CD4-positive, alpha-beta T cell (primary cell): Measurements from ENCODE around the gene A3GALT2. TPM values are rescaled to one million over a fixed set of nuclear protein-coding genes. Genes with fewer than 3 reads are reported as not detected.

Experiments used
- ATAC-seq: fragments of 200-7000 bp; cut with Tn5 transposase; one replicate; pipeline ENCODE4 v1.10.0; 2022; ENCODE audit warnings: mild to moderate bottlenecking; ENCODE audit not compliant: poor library complexity
- CTCF ChIA-PET: fragments of 350-600 bp; sonication (Branson Sonifier 250); formaldehyde crosslinking; loops from one replicate; lab custom pipeline; 2021; ENCODE audit warnings: antibody characterized with exemption, inconsistent platforms; lab: Charles Lee
- POLR2A ChIA-PET: fragments of 350-600 bp; sonication (Branson Sonifier 250); formaldehyde crosslinking; loops from one replicate; lab custom pipeline; 2021; ENCODE audit warnings: antibody characterized with exemption, inconsistent platforms; lab: Charles Lee
- DNase-seq, 14 experiments: peaks; one replicate each; pipeline ENCODE4 v3.0.0-alpha.2; 2013 to 2020; ENCODE audit warnings: mixed read lengths in 2 of 14
- H3K27ac ChIP-seq, 2 donors: one replicate each; pipeline versions ENCODE4 v1.5.1 to v1.7.0; 2013; ENCODE audit warnings: low read length in 2 of 2, low read depth in 1 of 2, mild to moderate bottlenecking in 1 of 2
- H3K27me3 ChIP-seq, 2 experiments: 1 replicate in 1 of 2; 2 replicates in 1 of 2; pipeline versions ENCODE4 v1.6.1 to v1.7.0; 2013; ENCODE audit warnings: low read length in 2 of 2, control low read depth in 1 of 2, mild to moderate bottlenecking in 1 of 2, moderate library complexity in 1 of 2; ENCODE audit not compliant: insufficient read depth in 2 of 2, control insufficient read depth in 1 of 2
- H3K36me3 ChIP-seq: one replicate; pipeline ENCODE4 v1.6.1; 2013; ENCODE audit warnings: low read length, control low read depth; ENCODE audit not compliant: insufficient read depth
- H3K4me1 ChIP-seq: one replicate; pipeline ENCODE4 v1.6.1; 2013; ENCODE audit warnings: low read length, control low read depth; ENCODE audit not compliant: insufficient read depth
- H3K4me3 ChIP-seq: one replicate; pipeline ENCODE4 v1.5.1; 2013; ENCODE audit warnings: mild to moderate bottlenecking, low read length, moderate library complexity
- H3K9me3 ChIP-seq, 2 experiments: 1 replicate in 1 of 2; 2 replicates in 1 of 2; pipeline versions ENCODE4 v1.6.1 to v1.7.0; 2013; ENCODE audit warnings: low read length in 2 of 2, mild to moderate bottlenecking in 2 of 2, control low read depth in 1 of 2, moderate library complexity in 1 of 2; ENCODE audit not compliant: control insufficient read depth in 1 of 2, insufficient read depth in 1 of 2
- H3K27ac Mint-ChIP-seq: one replicate; pipeline ENCODE4 v1.8.0; 2020; ENCODE audit warnings: mixed read lengths
- H3K27me3 Mint-ChIP-seq: one replicate; pipeline ENCODE4 v1.8.0; 2021; ENCODE audit warnings: mixed read lengths
- H3K36me3 Mint-ChIP-seq: one replicate; pipeline ENCODE4 v1.8.0; 2021; ENCODE audit warnings: low read depth, mixed read lengths
- H3K4me1 Mint-ChIP-seq: one replicate; pipeline ENCODE4 v1.8.0; 2021; ENCODE audit warnings: low read depth, mixed read lengths
- H3K4me3 Mint-ChIP-seq: one replicate; pipeline ENCODE4 v1.8.0; 2020; ENCODE audit warnings: mild to moderate bottlenecking, mixed read lengths
- H3K9me3 Mint-ChIP-seq: one replicate; pipeline ENCODE4 v1.8.0; 2020; ENCODE audit warnings: mixed read lengths
- intact Hi-C, 2 experiments: fragments of 100-400 bp; cut with DNase I in 1 of 2; cut with micrococcal nuclease in 1 of 2; formaldehyde crosslinking; loops; one replicate each; pipeline versions ENCODE4 v1.15.1 to v1.9.0; 2023 to 2025; cut with DNase I, micrococcal nuclease
- total RNA-seq, 174 experiments: library from RNA in 2 of 174; stranded (reverse) in 2 of 174; gene quantifications; one replicate each; pipeline ENCODE4 v1.2.3 and lab custom pipeline; 2021 to 2026
- TF ChIP-seq, protein P1 (sequence below): fragments of 200-600 bp; IDR thresholded peaks from one replicate; pipeline ENCODE4 v1.8.0; 2022; ENCODE audit warnings: antibody characterized with exemption, mild to moderate bottlenecking

The A3GALT2 gene
- total RNA-seq, 2 experiments from 2014 or later: not detected

DNA sequence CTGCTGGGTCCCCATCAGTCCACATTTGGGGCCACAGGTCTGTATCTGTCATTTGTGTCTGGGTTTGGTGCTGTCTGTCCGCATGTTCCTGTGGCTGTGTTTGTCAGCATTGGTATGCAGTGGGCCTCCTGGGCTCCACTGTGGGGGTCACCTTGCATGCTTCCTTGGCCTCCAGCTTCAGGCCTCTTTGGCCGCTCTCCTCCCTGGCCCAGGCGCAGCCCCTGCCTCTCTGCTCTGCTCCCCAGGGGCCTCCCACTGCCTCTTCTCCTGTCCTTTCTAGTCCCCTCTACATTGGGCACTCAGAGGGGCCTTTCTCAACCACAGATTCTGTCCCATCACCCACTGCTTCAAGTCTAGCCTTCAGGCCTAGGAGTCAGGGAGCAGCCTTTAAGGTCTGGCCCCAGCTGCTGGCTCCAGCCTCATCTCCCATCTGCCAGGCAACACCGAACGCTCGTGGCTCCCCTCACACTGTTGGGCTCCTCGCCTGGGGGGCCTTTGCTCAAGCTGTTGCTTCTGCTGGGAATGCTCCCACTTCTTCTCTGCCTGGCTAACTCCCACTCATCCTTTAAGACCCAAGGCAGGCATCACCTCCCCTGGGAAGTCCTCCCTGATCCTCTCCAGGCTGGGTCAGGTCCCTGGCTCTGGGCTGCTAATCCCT is 50.0 kb downstream of the A3GALT2 start:
- H3K27ac Mint-ChIP-seq: no peak overlapping the region
- no peak overlapping the region for H3K4me3 ChIP-seq
- no peaks in the 10 kb centered on the region for H3K27me3 ChIP-seq
- H3K4me3 Mint-ChIP-seq: no peak overlapping the region
- POLR2A ChIA-PET: no interaction called here
- H3K36me3 Mint-ChIP-seq: peaks cover 40% of the 10 kb centered on the region
- ATAC-seq (no peak), DNase-seq (no peak)
- H3K27ac ChIP-seq: no peak overlapping the region
- peaks cover 28% of the 10 kb centered on the region for H3K4me1 ChIP-seq
- TF ChIP-seq, protein P1, sequence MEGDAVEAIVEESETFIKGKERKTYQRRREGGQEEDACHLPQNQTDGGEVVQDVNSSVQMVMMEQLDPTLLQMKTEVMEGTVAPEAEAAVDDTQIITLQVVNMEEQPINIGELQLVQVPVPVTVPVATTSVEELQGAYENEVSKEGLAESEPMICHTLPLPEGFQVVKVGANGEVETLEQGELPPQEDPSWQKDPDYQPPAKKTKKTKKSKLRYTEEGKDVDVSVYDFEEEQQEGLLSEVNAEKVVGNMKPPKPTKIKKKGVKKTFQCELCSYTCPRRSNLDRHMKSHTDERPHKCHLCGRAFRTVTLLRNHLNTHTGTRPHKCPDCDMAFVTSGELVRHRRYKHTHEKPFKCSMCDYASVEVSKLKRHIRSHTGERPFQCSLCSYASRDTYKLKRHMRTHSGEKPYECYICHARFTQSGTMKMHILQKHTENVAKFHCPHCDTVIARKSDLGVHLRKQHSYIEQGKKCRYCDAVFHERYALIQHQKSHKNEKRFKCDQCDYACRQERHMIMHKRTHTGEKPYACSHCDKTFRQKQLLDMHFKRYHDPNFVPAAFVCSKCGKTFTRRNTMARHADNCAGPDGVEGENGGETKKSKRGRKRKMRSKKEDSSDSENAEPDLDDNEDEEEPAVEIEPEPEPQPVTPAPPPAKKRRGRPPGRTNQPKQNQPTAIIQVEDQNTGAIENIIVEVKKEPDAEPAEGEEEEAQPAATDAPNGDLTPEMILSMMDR: no peak
- CTCF ChIA-PET: interaction anchor here (1.4 kb wide), 2 partner anchors 11 to 25 kb away, joined by 3 read pairs; no protein-coding TSS in a partner anchor
- intact Hi-C loops: no loop called here
- H3K9me3 ChIP-seq: no peaks in the 10 kb centered on the region
- peaks cover 51% of the 10 kb centered on the region for H3K4me1 Mint-ChIP-seq
- H3K9me3 Mint-ChIP-seq: no peaks in the 10 kb centered on the region
- peaks cover 16% of the 10 kb centered on the region for H3K36me3 ChIP-seq
- H3K27me3 Mint-ChIP-seq: no peaks in the 10 kb centered on the region

DNA sequence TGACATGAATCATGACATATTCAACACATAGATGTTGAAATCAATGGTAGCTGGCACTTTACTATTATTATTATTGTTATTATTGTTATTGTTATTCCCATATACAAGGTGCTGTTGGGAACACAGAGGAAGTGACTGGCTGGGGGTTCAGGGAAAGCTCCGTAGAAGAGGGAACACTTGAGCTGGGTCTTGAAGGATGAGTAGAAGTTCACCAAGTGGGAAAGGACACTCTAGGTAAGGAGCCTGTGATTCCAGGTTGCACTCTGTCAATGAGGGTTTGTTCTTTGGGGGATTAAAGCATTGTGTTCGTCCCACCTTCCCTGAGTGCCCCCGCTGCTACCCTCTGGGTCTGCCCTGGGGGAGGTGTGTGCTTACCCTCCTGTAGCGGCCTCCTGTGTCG is 50.5 kb downstream of the A3GALT2 start:
- Histone ChIP-seq H3K36me3 (peaks cover 10% of the 10 kb centered on the region), H3K4me3 (no peak overlapping the region), H3K4me1 (peaks cover 28% of the 10 kb centered on the region), H3K9me3 (no peaks in the 10 kb centered on the region), H3K27ac (no peak overlapping the region), H3K27me3 (no peaks in the 10 kb centered on the region)
- Mint-ChIP-seq H3K27me3 (no peaks in the 10 kb centered on the region), H3K36me3 (peaks cover 40% of the 10 kb centered on the region), H3K27ac (no peak overlapping the region), H3K9me3 (no peaks in the 10 kb centered on the region), H3K4me3 (no peak overlapping the region), H3K4me1 (peaks cover 51% of the 10 kb centered on the region)
- ChIA-PET POLR2A (no interaction called here), CTCF (interaction anchor here (1.4 kb wide), 1 partner anchor 25 kb away, joined by 3 read pairs; no protein-coding TSS in a partner anchor)
- no peak for DNase-seq
- intact Hi-C loops: no loop called here
- no peak for ATAC-seq
- TF ChIP-seq, protein P1: no peak

DNA sequence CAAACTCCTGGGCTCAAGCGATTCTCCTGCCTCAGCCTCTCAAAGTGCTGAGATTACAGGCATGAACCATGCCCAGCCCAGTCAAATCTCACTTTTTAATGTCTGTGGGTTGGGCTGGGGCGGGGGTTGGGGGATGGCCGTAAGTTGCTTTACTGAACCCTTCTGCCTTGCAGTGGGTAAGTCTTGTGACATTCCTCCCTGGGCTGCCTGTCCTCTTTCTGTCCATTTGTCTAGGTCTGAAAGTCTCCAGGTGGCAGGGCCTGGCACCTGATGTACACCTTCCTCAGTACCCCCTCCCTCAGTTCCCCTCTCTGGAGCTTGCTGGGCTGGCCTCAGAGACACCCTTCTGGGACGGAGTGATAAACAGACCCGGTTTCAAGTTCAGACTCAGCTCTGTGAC is 51.3 kb downstream of the A3GALT2 start:
- Mint-ChIP-seq H3K9me3 (no peaks in the 10 kb centered on the region), H3K27me3 (no peaks in the 10 kb centered on the region), H3K4me3 (no peak overlapping the region), H3K36me3 (peaks cover 35% of the 10 kb centered on the region), H3K27ac (no peak overlapping the region), H3K4me1 (peaks cover 51% of the 10 kb centered on the region)
- POLR2A ChIA-PET: no interaction called here
- peaks cover 7% of the 10 kb centered on the region for H3K36me3 ChIP-seq
- no peaks in the 10 kb centered on the region for H3K27me3 ChIP-seq
- H3K27ac ChIP-seq: no peak overlapping the region
- H3K9me3 ChIP-seq: no peaks in the 10 kb centered on the region
- intact Hi-C loops: no loop called here
- no peak for DNase-seq
- no peak overlapping the region for H3K4me3 ChIP-seq
- H3K4me1 ChIP-seq: peaks cover 28% of the 10 kb centered on the region
- ATAC-seq: no peak
- TF ChIP-seq, protein P1: no peak
- CTCF ChIA-PET: interaction anchor here (1.4 kb wide), 1 partner anchor 26 kb away, joined by 3 read pairs; no protein-coding TSS in a partner anchor
